ENCODE measurements around the gene DIAPH3. TPM values are rescaled to one million over a fixed set of nuclear protein-coding genes. Genes with fewer than 3 reads are reported as not detected.

Gene DIAPH3
- total and polyA plus RNA-seq, 2 of the 8 experiments (the other 6 are each of a cell fraction or from before 2014, with no cell fraction given) = 8.0 to 30.8 TPM

DNA sequence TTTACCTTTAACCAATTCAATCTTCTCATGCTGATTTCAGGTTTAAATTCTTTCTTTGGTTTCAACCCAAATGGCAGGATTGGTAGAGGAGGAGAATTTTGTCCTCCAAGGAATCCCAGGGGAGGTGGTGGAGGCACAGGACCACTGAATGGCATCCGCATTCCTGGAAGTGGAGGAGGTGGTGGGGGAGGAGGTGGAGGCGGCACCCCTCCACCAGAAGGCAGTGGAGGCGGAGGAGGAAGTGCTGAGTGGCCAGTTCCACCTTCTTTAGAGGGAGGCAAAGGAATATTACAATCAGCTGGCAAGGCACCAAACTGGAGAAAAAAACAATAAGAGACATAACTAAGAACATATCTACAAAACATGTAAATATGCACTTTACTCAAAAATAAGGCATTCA is 192.9 kb downstream of the DIAPH3 start:
- Histone ChIP-seq H3K18ac (ENCODE audit: extremely low read depth, low read length) (no peak overlapping the region), H3K9me3 (ENCODE audit: insufficient read depth in 2 of 2, low read depth in 1 of 2, low read length in 1 of 2) (no peaks in the 10 kb centered on the region), H4K5ac (ENCODE audit: insufficient read length, low read depth, low read length) (no peak overlapping the region), H3K4me2 (ENCODE audit: insufficient read depth in 1 of 2, low read depth in 2 of 2, low read length in 2 of 2) (no peak overlapping the region), H2AK5ac (ENCODE audit: low read depth, low read length) (no peak overlapping the region), H3K79me2 (ENCODE audit: control insufficient read depth in 1 of 2, insufficient read depth in 2 of 2, low read length in 2 of 2) (no peaks in the 10 kb centered on the region), H4K91ac (replicated peaks; ENCODE audit: insufficient read length, low read length) (no peak overlapping the region), H2AFZ (ENCODE audit: low read length) (no peak overlapping the region), H3K36me3 (ENCODE audit: control insufficient read depth in 2 of 4, insufficient read depth in 4 of 4, low read length in 3 of 4) (peaks cover 0 to 3% (median 1%) of the 10 kb centered on the region in 4 experiments; a peak in 2 of 8 replicates), H3K9ac (replicated peaks in 1 of 4; ENCODE audit: extremely low read depth in 1 of 4, low read depth in 3 of 4, low read length in 3 of 4) (no peak overlapping the region), H3K4me3 (ENCODE audit: extremely low read depth in 1 of 4, insufficient read depth in 2 of 4, low read depth in 3 of 4, low read length in 4 of 4) (no peak overlapping the region), H4K8ac (ENCODE audit: extremely low read depth, insufficient read depth, low read length) (no peak overlapping the region), H2BK15ac (ENCODE audit: low read length) (no peak overlapping the region), H3K14ac (ENCODE audit: insufficient read length) (no peak overlapping the region), H2BK120ac (replicated peaks; ENCODE audit: low read depth, low read length) (no peak overlapping the region), H3K23ac (ENCODE audit: insufficient read length) (no peak overlapping the region), H3K56ac (replicated peaks; ENCODE audit: insufficient read length, low read depth, low read length) (no peak overlapping the region), H4K20me1 (replicated peaks in 1 of 2; ENCODE audit: control insufficient read depth in 1 of 2, insufficient read depth in 2 of 2, low read length in 2 of 2) (no peaks in the 10 kb centered on the region), H3K4ac (replicated peaks; ENCODE audit: insufficient read length, low read depth, low read length) (no peak overlapping the region), H3K27ac (ENCODE audit: low read depth, low read length) (no peak overlapping the region), H2BK5ac (ENCODE audit: low read depth, low read length) (no peak overlapping the region), H2BK12ac (ENCODE audit: low read depth, low read length) (no peak overlapping the region), H3K79me1 (ENCODE audit: low read depth, low read length) (no peaks in the 10 kb centered on the region), H3K4me1 (replicated peaks in 1 of 4; ENCODE audit: control insufficient read depth in 3 of 4, insufficient read depth in 4 of 4, low read length in 3 of 4) (no peaks in the 10 kb centered on the region; a peak in 1 of 7 replicates), H3K27me3 (replicated peaks in 1 of 4; ENCODE audit: control insufficient read depth in 3 of 4, extremely low read depth in 1 of 4, insufficient read depth in 3 of 4, low read length in 3 of 4) (no peaks in the 10 kb centered on the region), H3K23me2 (ENCODE audit: low read depth, low read length) (no peaks in the 10 kb centered on the region), H2BK20ac (ENCODE audit: low read length) (no peak overlapping the region)
- POLR2A ChIA-PET (ENCODE audit: partially characterized antibody) = no interaction called here
- CTCF ChIA-PET (ENCODE audit: partially characterized antibody) = no interaction called here
- TF ChIP-seq RNF2 (IDR thresholded peaks at IDR 0.05; ENCODE audit: borderline replicate concordance, low read depth, low read length, missing control alignments, poor library complexity, severe bottlenecking) = no peak
- 0 out of 2 replicates have a peak, but pooled peaks have one; percentile 49 for TF ChIP-seq EGR1 (IDR thresholded peaks at IDR 0.05; ENCODE audit: borderline replicate concordance, low read depth, low read length)
- TF ChIP-seq TEAD4 (IDR thresholded peaks at IDR 0.05; ENCODE audit: low read depth, low read length) = peak; percentile 92
- WGBS, 2 experiments (ENCODE audit: extremely low coverage in 1 of 2, insufficient coverage in 1 of 2, insufficient read length in 1 of 2, insufficient replicate concordance in 2 of 2, low coverage in 1 of 2, low lambda C conversion rate in 2 of 2, missing lambda C conversion rate in 1 of 2) = 100% methylated on average over 3 of the region's 3 CpGs; no CpG with 5 or more reads in 1 of the 2 experiments
- peak in 1 of 2 experiments; percentile 3 for DNase-seq (ENCODE audit: low read depth in 1 of 2, low spot score in 2 of 2)
- no peak for FAIRE-seq

Measured in H1 (cell line).